LNCAP (cell line): Measurements from ENCODE around the gene PABPC1L.

Experiments
- CTCF ChIP-seq: fragments of 450-650 bp; IDR thresholded peaks from 2 replicates; pipeline ENCODE4 v1.5.1; 2017; ENCODE audit warnings: mild to moderate bottlenecking

Gene PABPC1L

GRCh38 chr20:44981736-44982406 lies 72.0 kb downstream of the PABPC1L start:
- no peak for TF ChIP-seq CTCF

DNA sequence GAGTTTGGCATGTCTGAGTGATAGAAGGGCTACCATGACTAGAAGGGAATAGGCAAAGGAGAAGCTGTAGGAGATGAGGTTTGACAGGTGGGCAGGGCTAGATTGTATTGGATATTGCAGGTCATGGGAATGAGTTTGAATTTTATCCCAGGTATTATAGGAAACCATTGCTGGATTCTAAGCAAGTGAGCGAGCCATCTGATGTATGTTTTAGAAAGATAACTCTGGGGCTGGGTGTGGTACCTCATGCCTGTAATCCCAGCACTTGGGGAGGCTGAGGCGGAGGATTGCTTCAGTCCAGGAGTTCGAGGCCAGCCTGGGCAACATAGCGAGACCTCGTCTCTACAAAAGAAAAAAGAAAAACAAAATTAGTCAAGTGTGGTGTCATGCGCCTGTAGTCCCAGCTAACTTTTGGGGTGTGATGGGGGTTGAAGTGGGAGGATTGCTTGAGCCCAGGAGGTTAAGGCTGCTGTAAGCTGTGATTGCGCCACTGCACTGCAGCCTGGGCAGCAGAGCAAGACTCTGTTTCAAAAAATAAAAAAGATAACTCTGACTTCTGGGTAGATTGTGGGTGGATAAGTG lies 73.3 kb downstream of the PABPC1L start:
- TF ChIP-seq CTCF: no peak

DNA sequence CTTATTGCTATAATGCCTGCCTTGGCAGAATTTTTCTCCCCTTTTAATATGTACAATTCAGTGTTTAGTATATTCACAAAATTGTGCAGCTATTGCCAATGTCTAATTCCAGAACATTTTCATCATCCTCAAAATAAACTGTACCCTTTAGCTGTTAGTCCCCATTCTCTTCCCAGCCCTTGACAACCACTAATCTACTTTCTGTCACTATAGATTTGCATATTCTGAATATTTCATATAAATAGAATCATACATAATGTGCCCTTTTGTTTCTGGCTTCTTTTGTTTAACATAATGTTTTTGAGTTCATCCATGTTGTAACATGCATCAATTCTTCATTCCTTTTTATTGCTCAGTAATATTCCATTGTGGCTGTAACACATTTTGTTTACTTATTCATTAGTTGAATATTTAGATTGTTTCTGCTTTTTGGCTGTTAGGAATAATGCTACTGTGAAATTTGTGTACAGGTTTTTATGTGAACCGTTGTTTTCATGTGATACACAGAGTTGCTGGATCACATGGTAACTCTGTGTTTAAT lies 78.8 kb downstream of the PABPC1L start:
- no peak for TF ChIP-seq CTCF
